NCI-H748 (cell line): Measurements from ENCODE around the gene HOXC11.

Experiments
- DNase-seq: peaks from one replicate; lab custom pipeline; 2025; ENCODE audit not compliant: unreplicated experiment; lab: John Stamatoyannopoulos, UW

HOXC11 gene

GRCh38 chr12:53956914-53957536 lies 15.9 kb upstream of the HOXC11 start:
- DNase-seq, result no peak

- DNase-seq, result no peak
These were observed 14.8 kb upstream of the HOXC11 start for GRCh38 chr12:53958128-53958527.

- no peak for DNase-seq
These were observed 13.6 kb upstream of the HOXC11 start for GRCh38 chr12:53959314-53959713.

- DNase-seq, result no peak
These were observed 12.5 kb upstream of the HOXC11 start for GRCh38 chr12:53960187-53961024.

- no peak for DNase-seq
These were observed 11.7 kb upstream of the HOXC11 start for GRCh38 chr12:53961025-53961761.

GRCh38 chr12:53963005-53963404 lies 9.9 kb upstream of the HOXC11 start:
- no peak for DNase-seq

GRCh38 chr12:53963434-53964314 lies 9.3 kb upstream of the HOXC11 start:
- DNase-seq, result no peak

GRCh38 chr12:53964315-53964713 lies 8.6 kb upstream of the HOXC11 start:
- no peak for DNase-seq

GRCh38 chr12:53965281-53966084 lies 7.4 kb upstream of the HOXC11 start:
- no peak for DNase-seq

- DNase-seq, result no peak
These were observed 6.9 kb upstream of the HOXC11 start for GRCh38 chr12:53966085-53966384.

GRCh38 chr12:53966385-53967133 lies 6.4 kb upstream of the HOXC11 start:
- DNase-seq, result no peak

GRCh38 chr12:53967421-53967925 lies 5.5 kb upstream of the HOXC11 start:
- DNase-seq, result no peak

- no peak for DNase-seq
These were observed 4.5 kb upstream of the HOXC11 start for GRCh38 chr12:53968214-53969127.

GRCh38 chr12:53969588-53970259 lies 3.2 kb upstream of the HOXC11 start:
- DNase-seq, result no peak

GRCh38 chr12:53970451-53970850 lies 2.5 kb upstream of the HOXC11 start:
- DNase-seq, result no peak

- DNase-seq, result no peak
These were observed 1.8 kb upstream of the HOXC11 start for GRCh38 chr12:53971129-53971528.

GRCh38 chr12:53971686-53972085 lies 1.2 kb upstream of the HOXC11 start:
- no peak for DNase-seq
